A549 (cell line): ENCODE results near the gene GFY. TPM values are rescaled to one million over a fixed set of nuclear protein-coding genes. Genes with fewer than 3 reads are reported as not detected.
A peak's percentile ranks its signal among the peaks of the same experiment; 100 is the strongest.

Source experiments
- BHLHE40 ChIP-seq: IDR thresholded peaks from 2 replicates; pipeline ENCODE4 v1.6.1; 2012; ENCODE audit warnings: low read depth, low read length, inconsistent platforms
- CBX8 ChIP-seq: fragments of 200-600 bp; sonication (generic); IDR thresholded peaks from 2 replicates; pipeline ENCODE4 v1.6.1; 2016
- CEBPB ChIP-seq, 2 experiments: fragments of >200 bp in 1 of 2; sonication (Bioruptor Twin) in 1 of 2; formaldehyde crosslinking in 1 of 2; IDR thresholded peaks; 2 replicates each; pipeline ENCODE4 v1.6.1; 2012 to 2016
- CHD4 ChIP-seq: fragments of 200-600 bp; sonication (generic); IDR thresholded peaks from 2 replicates; pipeline ENCODE4 v1.6.1; 2016; ENCODE audit warnings: antibody characterized with exemption, mild to moderate bottlenecking, borderline replicate concordance
- EHMT2 ChIP-seq: fragments of 200-600 bp; sonication (generic); IDR thresholded peaks from 2 replicates; pipeline ENCODE4 v1.6.1; 2016; ENCODE audit warnings: antibody characterized with exemption, low read depth, mild to moderate bottlenecking, moderate library complexity
- EP300 ChIP-seq, 2 experiments: fragments of >200 bp; sonication (Bioruptor Twin); formaldehyde crosslinking; IDR thresholded peaks; 2 replicates in 1 of 2; 3 replicates in 1 of 2; pipeline ENCODE4 v1.6.1; 2016 to 2017
- FOSL2 ChIP-seq, 2 experiments: fragments of 450-650 bp in 1 of 2; fragments of >200 bp in 1 of 2; sonication (Bioruptor Twin) in 1 of 2; formaldehyde crosslinking; IDR thresholded peaks; 2 replicates each; pipeline versions ENCODE4 v1.5.0 to v1.6.1; 2016 to 2020; ENCODE audit warnings: mild to moderate bottlenecking in 1 of 2, moderate library complexity in 1 of 2
- FOXS1 ChIP-seq: fragments of 250-450 bp; sonication (Bioruptor Pico); IDR thresholded peaks from 2 replicates; pipeline ENCODE4 v1.5.0; 2020; ENCODE audit warnings: mild to moderate bottlenecking, moderate library complexity
- GATA3 ChIP-seq: IDR thresholded peaks from 2 replicates; pipeline ENCODE4 v1.6.1; 2012; ENCODE audit warnings: borderline replicate concordance
- HDAC2 ChIP-seq: fragments of 200-600 bp; sonication (generic); IDR thresholded peaks from 2 replicates; pipeline ENCODE4 v1.6.1; 2016
- NFE2L2 ChIP-seq: fragments of 150-350 bp; conservative IDR thresholded peaks from 2 replicates; pipeline ENCODE4 v1.6.1; 2014; ENCODE audit warnings: low read length
- NPAS2 ChIP-seq: fragments of 250-450 bp; sonication (Bioruptor Pico); IDR thresholded peaks from 2 replicates; pipeline ENCODE4 v1.8.0; 2022; ENCODE audit warnings: mild to moderate bottlenecking, moderate library complexity, borderline replicate concordance
- NR3C1 ChIP-seq: fragments of >200 bp; sonication (Bioruptor Twin); formaldehyde crosslinking; IDR thresholded peaks from 3 replicates; pipeline ENCODE4 v1.6.1; 2017
- POLR2A ChIP-seq: IDR thresholded peaks from 2 replicates; pipeline ENCODE4 v1.6.1; 2012; ENCODE audit warnings: mild to moderate bottlenecking, low read length
- RAD21 ChIP-seq, 2 experiments: fragments of >200 bp in 1 of 2; sonication (Bioruptor Twin) in 1 of 2; formaldehyde crosslinking in 1 of 2; IDR thresholded peaks in 1 of 2; conservative IDR thresholded peaks in 1 of 2; 2 replicates in 1 of 2; 3 replicates in 1 of 2; pipeline ENCODE4 v1.6.1; 2012 to 2018; ENCODE audit warnings: inconsistent platforms in 1 of 2
- RARB ChIP-seq: fragments of 250-450 bp; sonication (Bioruptor Pico); IDR thresholded peaks from 2 replicates; pipeline ENCODE4 v1.8.0; 2021; ENCODE audit warnings: mild to moderate bottlenecking, moderate library complexity
- RCOR1 ChIP-seq: fragments of 150-350 bp; IDR thresholded peaks from 2 replicates; pipeline ENCODE4 v1.6.1; 2014; ENCODE audit warnings: antibody characterized with exemption, low read length, low read depth
- SMC3 ChIP-seq: fragments of >200 bp; sonication (Bioruptor Twin); formaldehyde crosslinking; IDR thresholded peaks from 3 replicates; pipeline ENCODE4 v1.6.1; 2018; ENCODE audit warnings: inconsistent platforms
- ZFP36 ChIP-seq: fragments of 450-650 bp; IDR thresholded peaks from 2 replicates; pipeline ENCODE4 v1.6.1; 2014; ENCODE audit warnings: borderline replicate concordance; ENCODE audit not compliant: partially characterized antibody
- ZNF302 ChIP-seq: fragments of 250-450 bp; sonication (Bioruptor Pico); IDR thresholded peaks from 2 replicates; pipeline ENCODE4 v1.9.0; 2021; ENCODE audit warnings: inconsistent platforms, mild to moderate bottlenecking, moderate library complexity
- polyA plus RNA-seq, 4 experiments: library from polyadenylated mRNA; depleted of rRNA in 3 of 4; stranded (reverse); fragments of >200 nt; fragmentation: RNase III in 1 of 4; extraction: RNeasy Plus Mini Kit Qiagen cat#74134 plus additional on column Dnase treatment in 1 of 4; gene quantifications; 2 replicates in 3 of 4; 3 replicates in 1 of 4; pipeline ENCODE4 v1.2.3, GENCODE V29; 2011 to 2017
- TF ChIP-seq, protein P1 (sequence below): fragments of 150-350 bp; IDR thresholded peaks from 2 replicates; pipeline ENCODE4 v1.6.1; 2014; ENCODE audit warnings: low read depth, mild to moderate bottlenecking, low read length
- TF ChIP-seq, protein P2 (sequence below): fragments of >200 bp; sonication (Bioruptor Twin); formaldehyde crosslinking; IDR thresholded peaks from 2 replicates; pipeline ENCODE4 v1.6.1; 2016
- TF ChIP-seq, protein P3 (sequence below): fragments of 250-450 bp; sonication (Bioruptor Pico); IDR thresholded peaks from 2 replicates; pipeline ENCODE4 v1.5.0; 2020; ENCODE audit warnings: low read depth, mild to moderate bottlenecking, moderate library complexity
- TF ChIP-seq, protein P4 (sequence below): fragments of >200 bp; sonication (Bioruptor Twin); formaldehyde crosslinking; IDR thresholded peaks from 3 replicates; pipeline ENCODE4 v1.5.1; 2016
- TF ChIP-seq, protein P5 (sequence below): fragments of 250-450 bp; sonication (Bioruptor Pico); IDR thresholded peaks from 2 replicates; pipeline ENCODE4 v1.5.0; 2021; ENCODE audit warnings: mild to moderate bottlenecking, moderate library complexity, borderline replicate concordance
- TF ChIP-seq, protein P6 (sequence below): fragments of 450-650 bp; IDR thresholded peaks from 2 replicates; pipeline ENCODE4 v1.6.1; 2014; ENCODE audit warnings: antibody characterized with exemption
- TF ChIP-seq, protein P7 (sequence below): fragments of 200-600 bp; sonication (generic); IDR thresholded peaks from 2 replicates; pipeline ENCODE4 v1.6.1; 2016; ENCODE audit warnings: antibody characterized with exemption, mild to moderate bottlenecking, moderate library complexity

Gene GFY
- polyA plus RNA-seq, 2 of the 4 experiments (the other 2 are of a cell fraction): 0.06 TPM; not detected in 1

DNA sequence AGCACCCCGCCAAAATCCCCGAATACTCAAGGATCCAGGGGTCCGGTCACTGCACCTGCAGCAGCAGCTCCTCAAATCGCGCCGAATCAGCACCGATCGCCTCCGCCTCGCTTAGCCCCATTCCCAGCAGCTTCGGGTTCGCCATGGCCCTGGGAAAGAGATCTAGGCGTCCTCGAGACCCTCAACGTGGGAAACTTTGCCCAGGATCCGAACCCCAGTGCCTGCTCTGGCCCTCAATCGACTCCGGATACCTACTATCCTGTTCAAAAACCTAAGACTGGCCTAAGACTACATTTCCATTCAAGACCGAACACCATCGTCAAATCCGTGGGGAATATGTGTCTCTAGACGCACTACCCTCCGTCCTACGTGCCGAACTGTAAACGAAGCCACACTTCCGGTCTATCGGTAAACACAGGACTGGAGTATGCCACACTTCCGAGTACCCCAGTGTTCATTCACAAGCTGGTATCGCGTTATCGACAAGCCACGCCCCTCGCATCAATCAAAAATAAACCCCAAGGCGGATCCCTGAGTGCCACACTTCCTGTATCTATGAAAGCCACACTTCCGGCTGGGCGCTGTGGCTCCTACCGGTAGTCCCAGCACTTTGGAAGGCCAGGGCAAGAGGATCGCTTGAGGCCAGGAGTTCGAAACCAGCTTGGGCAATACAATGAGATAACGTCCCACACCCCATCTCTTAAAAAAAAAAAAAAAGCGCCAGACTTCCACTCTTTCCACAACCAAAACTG is 26.4 kb downstream of the GFY start, which contains the start of gene PIH1D1 (continued):
- no peak for TF ChIP-seq FOSL2 (IDR thresholded peaks at IDR 0.05)
- TF ChIP-seq FOSL2 (CRISPR knock-in tag; IDR thresholded peaks at IDR 0.05): no peak
- no peak for TF ChIP-seq RARB (CRISPR knock-in tag)
- TF ChIP-seq EP300 (IDR thresholded peaks at IDR 0.05): no peak
- TF ChIP-seq, protein P1, sequence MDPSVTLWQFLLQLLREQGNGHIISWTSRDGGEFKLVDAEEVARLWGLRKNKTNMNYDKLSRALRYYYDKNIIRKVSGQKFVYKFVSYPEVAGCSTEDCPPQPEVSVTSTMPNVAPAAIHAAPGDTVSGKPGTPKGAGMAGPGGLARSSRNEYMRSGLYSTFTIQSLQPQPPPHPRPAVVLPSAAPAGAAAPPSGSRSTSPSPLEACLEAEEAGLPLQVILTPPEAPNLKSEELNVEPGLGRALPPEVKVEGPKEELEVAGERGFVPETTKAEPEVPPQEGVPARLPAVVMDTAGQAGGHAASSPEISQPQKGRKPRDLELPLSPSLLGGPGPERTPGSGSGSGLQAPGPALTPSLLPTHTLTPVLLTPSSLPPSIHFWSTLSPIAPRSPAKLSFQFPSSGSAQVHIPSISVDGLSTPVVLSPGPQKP: no peak
- no peak for TF ChIP-seq HDAC2
- TF ChIP-seq, protein P2, sequence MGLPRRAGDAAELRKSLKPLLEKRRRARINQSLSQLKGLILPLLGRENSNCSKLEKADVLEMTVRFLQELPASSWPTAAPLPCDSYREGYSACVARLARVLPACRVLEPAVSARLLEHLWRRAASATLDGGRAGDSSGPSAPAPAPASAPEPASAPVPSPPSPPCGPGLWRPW: no peak
- TF ChIP-seq EHMT2: no peak
- TF ChIP-seq FOXS1 (CRISPR knock-in tag): 0 out of 2 replicates have a peak, but pooled peaks have one; percentile 10
- TF ChIP-seq NR3C1: no peak
- TF ChIP-seq, protein P3, sequence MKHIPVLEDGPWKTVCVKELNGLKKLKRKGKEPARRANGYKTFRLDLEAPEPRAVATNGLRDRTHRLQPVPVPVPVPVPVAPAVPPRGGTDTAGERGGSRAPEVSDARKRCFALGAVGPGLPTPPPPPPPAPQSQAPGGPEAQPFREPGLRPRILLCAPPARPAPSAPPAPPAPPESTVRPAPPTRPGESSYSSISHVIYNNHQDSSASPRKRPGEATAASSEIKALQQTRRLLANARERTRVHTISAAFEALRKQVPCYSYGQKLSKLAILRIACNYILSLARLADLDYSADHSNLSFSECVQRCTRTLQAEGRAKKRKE (CRISPR knock-in tag): no peak
- peak; percentile 85 for TF ChIP-seq POLR2A
- TF ChIP-seq, protein P4, sequence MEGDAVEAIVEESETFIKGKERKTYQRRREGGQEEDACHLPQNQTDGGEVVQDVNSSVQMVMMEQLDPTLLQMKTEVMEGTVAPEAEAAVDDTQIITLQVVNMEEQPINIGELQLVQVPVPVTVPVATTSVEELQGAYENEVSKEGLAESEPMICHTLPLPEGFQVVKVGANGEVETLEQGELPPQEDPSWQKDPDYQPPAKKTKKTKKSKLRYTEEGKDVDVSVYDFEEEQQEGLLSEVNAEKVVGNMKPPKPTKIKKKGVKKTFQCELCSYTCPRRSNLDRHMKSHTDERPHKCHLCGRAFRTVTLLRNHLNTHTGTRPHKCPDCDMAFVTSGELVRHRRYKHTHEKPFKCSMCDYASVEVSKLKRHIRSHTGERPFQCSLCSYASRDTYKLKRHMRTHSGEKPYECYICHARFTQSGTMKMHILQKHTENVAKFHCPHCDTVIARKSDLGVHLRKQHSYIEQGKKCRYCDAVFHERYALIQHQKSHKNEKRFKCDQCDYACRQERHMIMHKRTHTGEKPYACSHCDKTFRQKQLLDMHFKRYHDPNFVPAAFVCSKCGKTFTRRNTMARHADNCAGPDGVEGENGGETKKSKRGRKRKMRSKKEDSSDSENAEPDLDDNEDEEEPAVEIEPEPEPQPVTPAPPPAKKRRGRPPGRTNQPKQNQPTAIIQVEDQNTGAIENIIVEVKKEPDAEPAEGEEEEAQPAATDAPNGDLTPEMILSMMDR: no peak
- TF ChIP-seq CHD4: no peak
- no peak for TF ChIP-seq NPAS2 (CRISPR knock-in tag)
- no peak for TF ChIP-seq BHLHE40
- TF ChIP-seq, protein P5, sequence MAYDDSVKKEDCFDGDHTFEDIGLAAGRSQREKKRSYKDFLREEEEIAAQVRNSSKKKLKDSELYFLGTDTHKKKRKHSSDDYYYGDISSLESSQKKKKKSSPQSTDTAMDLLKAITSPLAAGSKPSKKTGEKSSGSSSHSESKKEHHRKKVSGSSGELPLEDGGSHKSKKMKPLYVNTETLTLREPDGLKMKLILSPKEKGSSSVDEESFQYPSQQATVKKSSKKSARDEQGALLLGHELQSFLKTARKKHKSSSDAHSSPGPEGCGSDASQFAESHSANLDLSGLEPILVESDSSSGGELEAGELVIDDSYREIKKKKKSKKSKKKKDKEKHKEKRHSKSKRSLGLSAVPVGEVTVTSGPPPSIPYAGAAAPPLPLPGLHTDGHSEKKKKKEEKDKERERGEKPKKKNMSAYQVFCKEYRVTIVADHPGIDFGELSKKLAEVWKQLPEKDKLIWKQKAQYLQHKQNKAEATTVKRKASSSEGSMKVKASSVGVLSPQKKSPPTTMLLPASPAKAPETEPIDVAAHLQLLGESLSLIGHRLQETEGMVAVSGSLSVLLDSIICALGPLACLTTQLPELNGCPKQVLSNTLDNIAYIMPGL (CRISPR knock-in tag): no peak
- peak; percentile 37 for TF ChIP-seq GATA3
- no peak for TF ChIP-seq ZNF302 (CRISPR knock-in tag)
- no peak for TF ChIP-seq NFE2L2
- no peak for TF ChIP-seq CBX8
- no peak for TF ChIP-seq RAD21 (conservative IDR thresholded peaks at IDR 0.05 in 1 of 2, IDR thresholded peaks at IDR 0.05 in 1 of 2)
- TF ChIP-seq SMC3: no peak
- TF ChIP-seq, protein P6, sequence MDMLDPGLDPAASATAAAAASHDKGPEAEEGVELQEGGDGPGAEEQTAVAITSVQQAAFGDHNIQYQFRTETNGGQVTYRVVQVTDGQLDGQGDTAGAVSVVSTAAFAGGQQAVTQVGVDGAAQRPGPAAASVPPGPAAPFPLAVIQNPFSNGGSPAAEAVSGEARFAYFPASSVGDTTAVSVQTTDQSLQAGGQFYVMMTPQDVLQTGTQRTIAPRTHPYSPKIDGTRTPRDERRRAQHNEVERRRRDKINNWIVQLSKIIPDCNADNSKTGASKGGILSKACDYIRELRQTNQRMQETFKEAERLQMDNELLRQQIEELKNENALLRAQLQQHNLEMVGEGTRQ: no peak
- TF ChIP-seq RCOR1: peak; percentile 96
- TF ChIP-seq CEBPB (IDR thresholded peaks at IDR 0.05): no peak
- TF ChIP-seq, protein P7, sequence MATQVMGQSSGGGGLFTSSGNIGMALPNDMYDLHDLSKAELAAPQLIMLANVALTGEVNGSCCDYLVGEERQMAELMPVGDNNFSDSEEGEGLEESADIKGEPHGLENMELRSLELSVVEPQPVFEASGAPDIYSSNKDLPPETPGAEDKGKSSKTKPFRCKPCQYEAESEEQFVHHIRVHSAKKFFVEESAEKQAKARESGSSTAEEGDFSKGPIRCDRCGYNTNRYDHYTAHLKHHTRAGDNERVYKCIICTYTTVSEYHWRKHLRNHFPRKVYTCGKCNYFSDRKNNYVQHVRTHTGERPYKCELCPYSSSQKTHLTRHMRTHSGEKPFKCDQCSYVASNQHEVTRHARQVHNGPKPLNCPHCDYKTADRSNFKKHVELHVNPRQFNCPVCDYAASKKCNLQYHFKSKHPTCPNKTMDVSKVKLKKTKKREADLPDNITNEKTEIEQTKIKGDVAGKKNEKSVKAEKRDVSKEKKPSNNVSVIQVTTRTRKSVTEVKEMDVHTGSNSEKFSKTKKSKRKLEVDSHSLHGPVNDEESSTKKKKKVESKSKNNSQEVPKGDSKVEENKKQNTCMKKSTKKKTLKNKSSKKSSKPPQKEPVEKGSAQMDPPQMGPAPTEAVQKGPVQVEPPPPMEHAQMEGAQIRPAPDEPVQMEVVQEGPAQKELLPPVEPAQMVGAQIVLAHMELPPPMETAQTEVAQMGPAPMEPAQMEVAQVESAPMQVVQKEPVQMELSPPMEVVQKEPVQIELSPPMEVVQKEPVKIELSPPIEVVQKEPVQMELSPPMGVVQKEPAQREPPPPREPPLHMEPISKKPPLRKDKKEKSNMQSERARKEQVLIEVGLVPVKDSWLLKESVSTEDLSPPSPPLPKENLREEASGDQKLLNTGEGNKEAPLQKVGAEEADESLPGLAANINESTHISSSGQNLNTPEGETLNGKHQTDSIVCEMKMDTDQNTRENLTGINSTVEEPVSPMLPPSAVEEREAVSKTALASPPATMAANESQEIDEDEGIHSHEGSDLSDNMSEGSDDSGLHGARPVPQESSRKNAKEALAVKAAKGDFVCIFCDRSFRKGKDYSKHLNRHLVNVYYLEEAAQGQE: peak; percentile 86
- no peak for TF ChIP-seq ZFP36
